Stimulated activated CD8-positive, alpha-beta memory T cell treated with anti-CD3 and anti-CD28 coated beads, Interleukin-4, amount 100 ng/mL, for 48 hours (primary cell): Measurements from ENCODE around the gene CEP72.

ENCODE experiments used
- DNase-seq: peaks from one replicate; pipeline ENCODE4 v3.0.0-alpha.2; 2020

CEP72 gene

DNA sequence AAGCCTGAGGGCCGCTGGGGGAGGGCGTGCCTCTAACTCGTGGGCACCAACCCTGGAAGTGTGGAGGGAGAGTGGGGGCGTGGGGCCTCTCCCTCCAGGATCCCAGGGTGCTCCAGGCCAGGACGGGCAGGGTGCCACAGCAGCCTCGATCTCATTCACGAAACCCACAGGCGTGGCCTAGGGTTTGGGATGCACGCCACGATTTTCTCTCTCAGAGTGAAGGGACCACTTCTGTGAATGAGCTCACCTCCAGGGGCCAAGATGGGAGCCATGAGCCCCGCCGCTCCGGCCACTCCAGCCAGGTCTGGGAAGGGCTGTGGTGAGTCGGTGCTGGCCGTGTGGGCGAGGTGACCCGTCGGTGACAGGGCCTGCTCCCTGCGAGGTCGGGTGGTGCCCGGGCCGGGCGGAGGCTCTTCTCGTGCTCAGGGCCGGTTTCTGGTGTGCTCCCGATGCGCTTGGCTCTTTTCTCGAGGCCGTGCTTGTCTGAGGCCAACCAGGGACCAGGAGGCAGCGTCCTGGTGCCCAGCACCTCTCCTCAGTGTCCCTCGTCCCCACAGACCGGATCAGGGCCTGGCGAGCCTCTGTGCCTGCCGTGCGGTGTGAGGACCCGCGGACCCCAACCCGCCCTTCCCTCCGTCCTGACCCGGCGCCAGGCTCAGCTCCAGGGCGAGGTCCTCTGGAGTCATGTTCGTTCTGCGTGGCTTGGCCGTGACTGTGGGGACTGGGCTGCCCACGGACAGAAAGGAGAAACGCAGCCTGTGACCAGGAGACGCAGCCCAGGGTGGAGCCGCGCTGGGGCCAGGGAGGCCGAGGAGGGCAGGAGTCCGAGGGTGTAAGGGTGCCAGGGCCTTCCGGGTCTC lies 50.0 kb downstream of the CEP72 start:
- DNase-seq = no peak

DNA sequence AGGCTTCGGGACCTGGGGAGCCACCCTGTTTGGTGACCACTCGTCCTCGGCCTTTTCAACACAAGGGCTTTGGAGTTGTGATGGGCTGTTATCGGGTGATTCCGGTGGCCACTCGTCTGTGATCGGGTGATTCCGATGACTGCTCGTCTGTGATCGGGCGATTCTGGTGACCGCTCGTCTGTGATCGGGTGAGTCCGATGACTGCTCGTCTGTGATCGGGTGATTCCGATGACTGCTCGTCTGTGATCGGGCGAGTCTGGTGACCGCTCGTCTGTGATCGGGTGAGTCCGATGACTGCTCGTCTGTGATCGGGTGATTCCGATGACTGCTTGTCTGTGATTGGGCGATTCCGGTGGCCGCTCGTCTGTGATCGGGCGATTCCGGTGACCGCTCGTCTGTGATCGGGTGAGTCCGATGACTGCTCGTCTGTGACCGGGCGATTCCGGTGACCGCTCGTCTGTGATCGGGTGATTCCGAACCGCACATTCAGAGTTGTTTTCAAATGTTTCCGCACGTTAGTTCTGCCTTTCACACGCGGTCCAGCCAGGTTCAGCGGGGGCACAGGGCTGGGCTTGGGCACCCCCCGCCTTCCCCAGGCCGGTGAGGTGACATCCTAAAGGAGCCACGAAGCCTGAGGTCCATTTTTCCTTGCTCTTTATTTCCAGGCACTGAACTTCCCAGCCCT lies 50.8 kb downstream of the CEP72 start:
- no peak for DNase-seq

DNA sequence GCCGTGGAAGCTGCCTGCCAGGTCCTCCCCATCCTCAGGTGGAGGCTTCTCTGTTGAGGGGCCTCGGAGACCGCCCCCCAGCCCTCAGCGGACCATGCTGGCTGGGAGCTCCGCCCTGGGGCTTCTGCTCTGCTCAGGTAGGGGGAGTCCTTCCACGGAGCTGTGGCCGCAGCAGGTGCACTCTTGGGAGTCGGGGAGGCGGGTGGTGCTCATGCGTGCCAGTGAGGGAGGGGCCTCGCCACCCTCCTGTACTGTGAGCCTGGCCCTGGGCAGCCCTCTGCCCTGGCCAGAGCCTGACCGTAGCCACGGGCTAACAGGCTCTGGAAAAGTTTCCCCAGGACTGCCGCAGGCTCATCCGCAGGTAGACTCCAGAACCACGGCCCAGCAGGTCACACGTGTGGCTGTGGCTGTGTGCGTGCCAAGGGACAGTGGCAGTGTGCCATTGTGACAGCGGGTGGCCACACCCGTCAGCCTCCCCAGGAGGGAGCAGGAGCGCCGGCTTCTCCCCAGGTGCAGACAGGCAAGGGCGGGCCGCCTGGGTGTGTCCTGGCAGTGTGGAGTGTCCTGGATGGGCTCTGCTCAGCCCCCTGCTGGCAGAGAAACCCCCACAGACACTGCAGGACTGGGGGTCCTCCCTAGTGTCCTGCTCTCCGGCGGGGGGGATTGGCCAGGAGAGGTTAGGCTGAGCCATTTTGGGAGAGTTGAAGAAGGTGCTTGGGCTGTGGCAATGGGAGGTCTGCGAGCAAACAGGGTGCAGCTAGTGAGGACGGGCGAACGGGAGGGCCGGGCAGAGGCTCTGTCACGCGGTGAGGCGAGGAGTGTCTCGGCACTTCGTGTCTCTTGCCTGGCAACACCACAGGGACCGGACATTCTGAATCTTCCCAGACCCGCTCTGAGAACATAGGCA lies 51.5 kb downstream of the CEP72 start:
- DNase-seq = no peak

DNA sequence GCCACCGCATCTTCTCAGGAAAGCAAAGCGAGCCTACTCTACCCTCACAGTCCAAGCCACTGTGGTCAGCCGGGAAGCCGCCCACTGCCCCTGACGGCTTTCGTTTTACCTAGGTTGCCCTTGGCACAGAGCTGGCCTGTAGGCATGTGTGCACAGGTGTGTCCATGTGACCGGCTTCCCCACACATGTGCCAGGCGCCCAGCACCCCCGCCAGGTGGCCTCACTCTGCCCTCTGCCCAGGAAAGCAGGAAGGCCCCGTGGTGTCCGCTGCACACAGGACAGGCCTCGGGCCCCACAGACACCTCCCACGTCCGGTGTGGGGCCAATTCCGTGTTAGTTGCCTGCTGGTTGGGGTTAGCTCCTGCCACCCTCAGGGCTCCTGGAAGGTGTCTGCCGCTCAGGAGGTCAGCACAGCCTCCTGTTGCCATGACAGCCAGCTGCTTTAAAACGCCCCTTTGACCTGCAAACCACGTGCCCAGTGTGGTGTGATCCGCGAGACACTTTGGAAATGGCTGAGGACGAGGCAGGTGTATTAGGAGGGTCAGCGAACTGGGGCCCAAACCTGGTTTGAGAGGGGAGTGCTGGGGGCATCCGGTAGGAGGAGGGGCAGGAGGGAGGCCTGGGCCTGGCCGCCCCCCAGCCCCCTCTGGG lies 52.3 kb downstream of the CEP72 start:
- DNase-seq = no peak

DNA sequence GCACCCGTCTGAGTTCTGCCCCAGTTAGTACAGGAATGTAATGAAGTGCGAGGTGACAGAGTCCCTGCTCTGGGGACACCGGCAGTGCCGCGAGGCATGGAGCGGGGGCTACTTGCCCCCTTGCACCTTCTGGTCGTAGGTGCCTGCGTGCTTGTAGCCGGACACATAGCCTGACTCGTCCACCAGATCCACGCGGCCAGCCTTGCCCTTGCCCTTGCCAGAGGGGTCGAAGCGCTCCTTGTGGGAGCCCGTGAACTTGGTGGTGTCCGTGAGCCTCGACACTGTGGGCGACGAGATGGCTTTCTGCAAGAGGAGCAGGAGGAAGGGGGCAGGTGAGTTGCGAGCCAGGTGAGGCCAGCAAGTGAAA lies 52.8 kb downstream of the CEP72 start:
- DNase-seq = no peak

DNA sequence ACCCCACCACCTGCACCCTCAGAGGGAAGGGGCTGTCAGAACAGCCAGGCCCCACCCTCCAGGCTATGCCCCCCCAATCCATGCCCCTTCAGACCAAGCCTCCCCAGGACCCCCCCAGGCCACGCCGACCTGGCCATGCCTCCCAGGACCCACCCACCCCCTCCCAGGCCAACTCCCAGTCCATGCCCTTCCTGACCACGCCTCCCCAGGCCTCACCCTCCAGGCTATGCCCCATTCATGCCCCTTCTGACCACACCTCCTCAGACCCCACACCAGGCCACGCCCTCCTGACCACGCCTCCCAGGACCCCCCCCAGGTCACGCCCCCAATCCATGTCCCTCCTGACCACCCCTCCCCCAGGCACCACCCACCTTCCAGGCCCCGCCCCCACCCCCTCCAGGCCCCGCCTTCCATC lies 53.4 kb downstream of the CEP72 start:
- DNase-seq = no peak

DNA sequence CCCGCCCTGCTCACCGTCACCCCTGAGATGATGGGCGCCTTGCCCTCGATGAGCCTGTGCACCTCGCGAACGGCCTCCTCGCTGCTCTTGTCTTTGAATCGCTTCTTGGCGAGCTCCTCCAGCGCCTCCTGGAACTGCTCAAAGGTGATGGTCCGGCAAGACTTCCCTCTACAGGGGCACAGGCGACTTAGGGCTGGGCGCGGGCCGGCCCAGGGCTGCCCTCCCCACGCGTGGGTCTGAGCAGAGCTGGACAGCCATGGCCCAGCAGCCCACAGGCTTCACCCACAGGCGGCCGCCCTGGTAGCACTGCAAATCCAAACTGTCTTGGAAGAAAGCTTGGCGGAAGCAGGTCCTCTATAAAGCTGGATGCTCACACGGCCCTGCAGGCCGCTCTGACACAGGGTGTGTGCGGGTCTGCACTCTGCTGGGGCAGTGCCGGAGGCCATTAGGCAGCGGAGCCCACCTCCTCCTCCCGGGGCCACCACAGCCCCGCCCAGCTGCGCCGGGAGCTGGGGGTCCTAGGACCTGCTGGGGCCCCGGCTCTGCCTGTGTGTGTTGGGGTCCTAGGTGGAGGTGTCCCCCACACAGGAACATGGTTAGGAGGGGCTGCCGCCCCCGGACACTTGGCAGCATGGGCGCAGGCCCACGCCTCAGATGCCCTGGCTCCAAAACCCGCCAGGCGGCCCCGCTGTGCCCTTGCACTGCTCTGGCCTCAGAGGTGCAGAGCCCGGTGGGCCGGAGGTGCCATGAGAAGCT lies 54.0 kb downstream of the CEP72 start:
- DNase-seq = no peak

DNA sequence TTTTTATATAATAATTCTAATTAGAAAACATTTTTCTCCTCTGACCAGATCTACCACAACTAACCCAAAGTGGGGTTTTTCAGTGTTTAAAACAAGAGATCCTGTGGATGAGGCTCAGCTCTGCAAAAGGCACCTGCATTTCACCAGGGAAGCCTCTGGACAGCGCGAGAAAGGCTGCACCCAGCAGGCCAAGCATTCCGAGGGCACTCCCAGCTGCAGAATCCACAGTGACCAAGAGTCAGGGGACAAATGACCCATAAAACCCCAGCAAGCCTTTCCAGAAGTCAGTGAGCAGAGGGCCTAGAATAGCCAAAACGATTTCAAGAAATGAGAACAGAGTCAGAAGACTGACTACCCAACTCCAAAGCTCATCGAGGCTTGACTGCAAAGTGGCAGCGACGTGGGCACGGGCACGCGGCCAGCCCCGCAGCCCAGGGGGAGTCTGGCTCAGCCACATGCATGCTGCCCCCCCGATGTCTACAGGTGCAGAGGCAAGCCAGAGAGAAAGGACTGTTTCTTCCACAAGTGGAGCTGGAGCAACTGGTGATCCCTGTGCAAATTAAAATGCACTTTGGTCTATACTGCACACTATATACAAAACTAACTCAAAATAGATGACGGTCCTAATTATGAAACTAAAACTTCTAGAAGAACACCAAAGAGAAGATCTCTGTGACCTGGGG lies 54.8 kb downstream of the CEP72 start:
- DNase-seq = no peak

DNA sequence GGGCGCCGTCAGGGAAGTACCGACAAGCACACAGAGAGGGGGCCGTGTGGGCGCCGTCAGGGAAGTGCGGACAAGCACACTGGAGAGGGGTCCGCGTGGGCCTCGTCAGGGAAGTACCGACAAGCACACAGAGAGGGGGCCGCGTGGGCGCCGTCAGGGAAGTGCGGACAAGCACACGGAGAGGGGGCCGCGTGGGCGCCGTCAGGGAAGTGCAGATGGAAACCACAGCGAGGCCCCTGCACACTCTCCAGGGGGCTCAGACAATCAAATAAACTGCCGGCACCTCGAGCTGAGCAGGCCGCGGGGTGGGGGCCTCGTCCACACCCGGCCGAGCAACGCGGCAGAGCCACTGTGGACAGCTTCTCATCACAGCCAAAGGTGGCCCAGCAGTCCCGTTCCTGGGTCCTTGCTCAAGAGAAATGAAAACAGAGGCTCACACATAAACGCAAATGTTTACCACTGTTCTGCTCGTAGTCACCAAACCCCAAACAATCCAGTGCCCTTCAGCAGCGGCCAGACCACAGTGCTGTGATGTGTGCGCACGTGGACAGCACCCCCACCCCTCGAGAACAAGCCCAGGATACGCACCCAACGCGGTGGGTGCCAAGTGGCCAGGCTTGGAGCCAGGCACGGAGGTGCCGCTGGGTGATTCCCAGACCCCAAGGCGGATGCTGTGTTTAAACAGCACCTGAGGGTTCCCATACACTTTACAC lies 56.3 kb downstream of the CEP72 start:
- no peak for DNase-seq

DNA sequence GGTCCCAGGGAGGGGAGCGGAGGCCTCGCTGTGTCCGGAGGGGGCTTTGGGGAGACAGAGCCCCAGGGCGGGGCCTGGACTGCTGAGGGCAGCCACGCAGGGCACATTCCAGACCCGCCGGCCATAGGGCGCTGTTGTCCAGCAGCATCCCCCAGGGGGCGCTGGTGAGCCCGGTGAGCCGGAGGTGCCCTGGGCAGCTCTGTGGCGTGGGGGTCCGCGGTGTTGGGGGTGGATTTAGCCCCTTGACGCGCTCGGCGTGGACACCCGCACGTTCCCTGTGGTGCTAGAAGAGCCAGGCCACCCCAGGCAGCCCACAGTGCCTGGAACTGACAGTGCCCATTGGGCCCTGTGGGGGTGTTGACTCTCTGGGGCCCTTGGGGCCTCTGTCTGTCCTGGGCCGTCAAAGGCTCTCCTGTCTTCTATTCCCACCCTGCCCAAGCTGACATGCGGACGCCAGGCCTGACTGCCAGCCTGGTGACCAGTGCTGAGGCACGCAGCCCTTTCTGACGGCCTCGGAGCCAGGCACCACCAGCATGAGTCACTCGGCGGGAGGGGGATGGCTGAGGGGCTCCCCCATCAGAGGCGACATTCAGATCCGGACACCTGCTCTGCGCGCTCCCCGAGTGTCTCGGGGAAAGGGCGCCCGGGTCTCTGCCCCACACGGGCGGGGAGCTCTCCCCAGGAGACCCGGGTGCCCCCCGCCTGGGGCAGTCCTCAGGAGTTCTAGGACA lies 57.1 kb downstream of the CEP72 start:
- peak; percentile 73 for DNase-seq

DNA sequence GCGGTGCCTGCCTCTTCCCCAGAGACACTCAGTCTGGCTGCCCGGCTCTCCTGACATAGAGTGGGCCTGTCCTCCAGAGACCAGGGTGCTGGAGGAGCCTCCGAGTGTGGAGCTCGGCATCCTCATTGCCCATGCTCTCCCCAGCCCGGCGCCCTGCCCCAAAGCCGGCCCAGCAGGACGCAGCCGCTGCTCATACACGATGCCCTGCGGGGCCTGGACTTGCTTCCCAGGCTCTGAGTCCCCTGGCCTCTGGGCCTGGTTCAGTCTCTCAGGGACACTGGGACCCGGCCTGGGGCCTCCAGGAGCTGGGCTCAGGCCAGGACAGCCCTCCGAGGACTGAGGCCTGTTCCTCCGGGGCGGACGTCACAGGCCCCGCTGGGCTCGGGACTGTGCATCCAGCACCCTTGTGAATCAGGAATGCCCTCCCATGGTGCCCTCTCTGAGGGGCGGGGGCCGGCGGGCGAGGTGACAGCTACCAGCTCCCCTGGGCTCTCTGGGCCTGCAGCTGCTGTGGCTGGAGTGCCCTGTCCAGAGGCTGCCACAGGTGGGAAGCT lies 57.8 kb downstream of the CEP72 start:
- DNase-seq = no peak

DNA sequence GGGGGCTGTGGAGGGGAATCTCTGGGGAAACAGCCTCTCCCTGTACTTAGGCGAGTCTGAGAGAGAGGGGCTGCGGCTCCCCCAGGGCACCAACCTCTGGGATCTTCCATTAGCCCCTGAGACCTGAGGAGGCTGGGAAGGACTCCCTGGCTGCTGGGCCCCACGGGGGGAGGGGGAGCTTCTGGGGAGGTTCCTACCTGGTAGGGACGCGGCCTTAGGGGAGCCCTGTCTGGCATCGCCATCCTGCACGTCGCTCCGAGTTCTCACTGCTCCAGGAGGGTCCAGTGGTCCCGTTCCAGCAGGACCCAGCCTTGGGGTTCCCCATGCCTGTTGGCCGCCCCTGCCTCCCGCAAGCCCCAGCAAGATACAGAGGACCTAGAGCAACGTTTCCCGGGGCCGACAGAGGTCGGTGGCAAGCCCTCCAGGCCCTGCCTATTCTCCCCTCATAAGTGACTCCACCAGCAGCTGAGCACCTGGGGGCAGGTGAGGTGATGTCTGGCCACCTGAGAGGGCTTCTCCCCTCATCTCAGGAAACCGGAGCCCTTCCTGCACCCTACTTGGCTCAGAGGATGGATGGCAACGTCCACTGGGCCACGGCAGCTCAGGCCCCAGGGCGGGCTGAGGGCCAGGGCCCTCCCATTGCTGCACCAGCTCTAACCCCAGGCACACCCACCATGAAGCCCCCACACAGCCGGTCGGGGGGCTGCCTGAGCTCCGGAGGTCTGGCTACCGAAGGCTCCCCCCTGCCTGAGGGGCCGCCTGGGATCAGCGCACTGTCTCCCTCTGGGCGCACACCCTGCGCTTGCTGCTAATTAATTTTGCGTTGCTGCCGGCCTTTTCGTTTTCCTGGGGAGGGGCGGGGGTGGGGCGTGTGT lies 58.5 kb downstream of the CEP72 start:
- no peak for DNase-seq

DNA sequence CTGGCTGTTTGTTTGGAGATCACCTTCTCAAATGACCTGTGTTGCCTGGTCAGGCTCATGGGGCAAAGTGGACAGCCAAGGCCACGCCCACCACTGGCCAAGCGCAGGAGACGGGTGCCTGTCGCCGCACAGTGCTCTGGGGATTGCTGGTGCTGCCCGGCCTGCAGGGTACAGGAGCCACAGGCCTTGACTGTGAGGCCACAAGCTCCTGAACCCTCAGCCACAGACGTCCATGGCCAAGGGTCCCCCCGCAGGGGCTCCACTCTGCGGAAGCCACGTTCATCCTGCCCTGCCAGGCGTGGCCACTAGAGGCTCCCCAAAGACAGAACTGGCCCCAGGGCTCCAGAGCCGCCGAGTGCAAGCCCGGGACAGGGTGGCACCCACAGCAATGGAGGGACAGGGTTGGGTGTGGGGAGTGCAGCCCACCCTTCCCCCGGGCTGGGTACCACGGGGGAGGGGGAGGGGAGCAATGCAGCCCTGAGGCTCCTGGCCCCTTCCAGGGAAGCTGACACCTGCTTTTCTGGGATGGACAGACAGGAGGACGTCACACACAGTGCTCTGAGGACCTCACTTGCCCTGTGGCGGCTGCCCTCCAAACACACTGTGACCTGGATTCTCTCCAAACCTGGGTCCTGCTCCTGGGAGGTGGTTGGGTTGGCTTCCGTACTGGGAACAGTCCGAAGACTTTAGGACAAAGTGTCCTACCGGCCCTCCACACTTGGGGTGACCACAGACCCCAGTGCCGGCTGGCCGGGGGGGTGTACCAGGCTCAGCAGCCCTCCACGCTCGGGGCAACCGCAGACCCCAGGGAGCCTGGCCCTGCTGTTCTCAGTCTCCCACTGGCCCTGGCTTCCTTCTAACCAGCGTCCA lies 59.6 kb downstream of the CEP72 start:
- peak; percentile 80 for DNase-seq

DNA sequence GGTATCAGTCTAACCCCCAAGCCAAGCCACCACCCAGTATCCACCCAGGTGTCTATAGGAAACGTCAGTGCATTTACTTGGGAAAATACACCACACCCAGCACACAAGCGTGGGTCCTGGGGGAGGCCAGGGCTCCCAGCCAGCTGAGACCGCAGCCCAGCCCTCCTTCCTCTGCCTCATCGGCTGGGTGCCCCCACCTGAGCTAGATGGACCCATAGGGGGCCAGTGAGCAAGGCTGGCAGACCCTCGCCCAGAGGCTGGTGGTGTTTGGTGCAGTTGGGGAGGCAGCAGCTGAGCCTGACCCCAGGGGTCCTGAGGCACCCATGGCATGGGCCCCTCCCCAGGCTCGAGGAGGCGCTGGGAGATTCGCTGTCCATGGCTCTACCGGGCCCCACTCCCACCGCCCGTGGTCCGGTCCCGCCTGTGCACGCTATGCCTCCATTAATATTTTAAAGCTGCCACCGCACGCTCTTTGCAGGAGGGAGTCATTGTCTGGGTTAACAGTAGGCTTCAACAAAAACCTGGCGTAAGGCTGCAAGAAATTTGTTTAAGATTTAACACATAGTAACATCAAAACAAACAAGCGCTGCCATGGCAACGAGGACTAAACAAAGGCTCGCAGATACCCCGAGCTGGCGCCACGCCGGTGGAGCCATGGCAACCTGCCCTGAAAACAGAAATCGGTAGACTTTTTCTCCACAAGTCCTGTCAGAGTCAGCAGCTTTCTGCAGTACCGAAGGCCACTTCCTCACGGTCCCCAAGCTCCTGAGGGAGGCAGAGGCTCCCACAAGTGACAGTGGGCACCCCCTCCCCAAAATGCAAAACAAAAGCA lies 60.4 kb downstream of the CEP72 start:
- DNase-seq = peak; percentile 71

DNA sequence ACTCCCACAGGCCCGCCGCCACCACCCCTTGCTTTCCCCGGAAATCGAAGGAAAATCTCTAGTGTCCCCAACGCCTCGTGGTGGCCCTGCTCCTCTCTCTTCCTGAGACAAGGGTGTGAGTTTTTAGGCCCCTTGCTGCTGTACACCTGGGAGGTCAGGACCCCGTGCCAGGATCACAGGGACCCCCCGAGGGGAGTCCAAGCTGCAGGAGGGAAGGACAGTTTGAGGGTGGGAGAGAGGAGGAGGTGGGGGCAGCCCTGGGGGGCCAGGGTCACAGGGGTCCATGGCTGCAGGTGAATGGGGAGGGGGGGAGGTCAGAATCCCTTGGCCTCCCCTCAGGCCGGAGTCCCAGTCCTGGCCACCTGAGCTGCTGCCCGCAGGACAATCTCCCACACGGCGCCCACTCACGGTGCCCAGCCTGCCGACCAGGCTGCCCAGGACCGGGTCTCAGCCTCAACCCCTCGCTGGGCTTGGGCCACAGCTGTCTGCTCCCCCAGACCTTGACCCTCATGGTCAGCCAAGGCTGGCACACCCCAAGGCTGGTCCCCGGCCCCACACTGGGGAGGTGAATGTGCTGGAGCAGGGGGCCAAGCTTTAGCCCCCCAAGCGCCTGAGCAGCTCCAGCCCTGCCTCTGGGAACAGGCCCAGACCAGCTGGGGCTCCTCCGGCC lies 61.2 kb downstream of the CEP72 start:
- DNase-seq = no peak
